ENCODE results near the gene CBX3.

GRCh38 chr7:26216049-26216448, 14.5 kb downstream of the CBX3 start:
- no peak for TF ChIP-seq RAD21 (CRISPR knock-in tag; IDR thresholded peaks at IDR 0.05)
- no peak for TF ChIP-seq ZNF530 (CRISPR knock-in tag; IDR thresholded peaks at IDR 0.05; ENCODE audit: low read depth)
- no peak for TF ChIP-seq ESRRA (CRISPR knock-in tag; IDR thresholded peaks at IDR 0.05; ENCODE audit: low read depth)
- TF ChIP-seq ATF7 (IDR thresholded peaks at IDR 0.05), result no peak
- no peak for TF ChIP-seq ATF7 (CRISPR knock-in tag; IDR thresholded peaks at IDR 0.05)
- TF ChIP-seq KAT7 (CRISPR knock-in tag; IDR thresholded peaks at IDR 0.05; ENCODE audit: borderline replicate concordance), result no peak
- no peak for TF ChIP-seq TP53 (CRISPR knock-in tag; conservative IDR thresholded peaks at IDR 0.05)
- no peak for TF ChIP-seq ZNF546 (CRISPR knock-in tag; conservative IDR thresholded peaks at IDR 0.05)
- no peak for TF ChIP-seq SETDB1 (CRISPR knock-in tag; IDR thresholded peaks at IDR 0.05; ENCODE audit: borderline replicate concordance)
- TF ChIP-seq TCF7 (IDR thresholded peaks at IDR 0.05; ENCODE audit: low read depth), result no peak
- no peak for TF ChIP-seq ZNF616 (CRISPR knock-in tag; IDR thresholded peaks at IDR 0.05; ENCODE audit: low read depth)
- TF ChIP-seq BHLHE40 (IDR thresholded peaks at IDR 0.05; ENCODE audit: low read length), result no peak
- no peak for TF ChIP-seq RXRA (CRISPR knock-in tag; IDR thresholded peaks at IDR 0.05)
- no peak for TF ChIP-seq RFXAP (CRISPR knock-in tag; IDR thresholded peaks at IDR 0.05; ENCODE audit: borderline replicate concordance)

Measured in HepG2 (cell line).